ENCODE measurements around the gene RAF1. TPM values are rescaled to one million over a fixed set of nuclear protein-coding genes. Genes with fewer than 3 reads are reported as not detected.

Gene RAF1
- total and polyA plus RNA-seq, 9 of the 15 experiments (the other 6 are each of a cell fraction or from before 2014, with no cell fraction given), result 28.0 to 183 (median 85.6) TPM

DNA sequence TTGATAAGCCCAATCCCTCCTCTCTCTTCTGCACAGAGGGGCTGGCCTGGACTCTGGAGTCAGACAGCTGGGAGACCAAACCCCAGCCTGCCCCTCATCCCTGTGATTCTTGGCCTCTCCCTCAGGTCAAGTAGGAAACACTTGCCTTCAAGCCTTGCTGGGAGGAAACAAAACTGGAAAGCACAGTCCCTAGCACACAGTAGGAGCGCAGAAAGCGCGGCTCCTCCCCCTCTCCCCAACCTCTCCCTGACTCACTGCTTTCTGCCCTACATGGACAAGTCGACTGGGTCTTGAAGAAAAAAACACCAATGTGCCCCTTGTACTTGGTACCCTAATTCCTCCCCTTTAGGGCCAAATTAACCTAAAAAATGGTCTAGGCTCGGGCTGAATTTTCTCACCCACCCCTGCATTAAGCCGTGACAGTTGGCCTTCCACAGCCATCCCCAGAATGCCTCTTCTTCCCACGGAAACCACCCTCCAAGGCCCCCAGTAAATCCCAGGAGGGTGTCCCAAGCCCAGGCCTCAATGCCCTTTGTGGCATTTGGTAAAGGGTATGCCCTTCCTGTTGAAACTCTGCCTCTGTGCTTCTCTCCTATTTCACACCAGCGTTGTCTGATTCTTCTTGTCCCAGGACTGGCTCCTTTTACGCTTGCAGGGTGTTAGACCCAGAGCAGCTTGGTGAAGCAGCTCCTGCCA is 11.3 kb upstream of the RAF1 start:
- Histone ChIP-seq H3K27me3 (ENCODE audit: control insufficient read depth in 2 of 2, insufficient read depth in 2 of 2, low read length in 2 of 2) (no peaks in the 10 kb centered on the region), H3K27ac (ENCODE audit: extremely low read depth, low read depth, low read length) (no peak overlapping the region), H3K9me1 (ENCODE audit: control insufficient read depth, insufficient read depth, low read length) (no peaks in the 10 kb centered on the region), H2AFZ (ENCODE audit: low read depth, low read length) (0 out of 2 replicates have a peak overlapping the region, but pooled peaks have one; percentile 28), H3K36me3 (ENCODE audit: control insufficient read depth, insufficient read depth, low read length) (no peaks in the 10 kb centered on the region), H3K4me2 (ENCODE audit: insufficient read depth, low read length) (no peak overlapping the region), H3K9me3 (replicated peaks; ENCODE audit: control insufficient read depth, insufficient read depth, low read depth, low read length) (no peaks in the 10 kb centered on the region), H3K9ac (ENCODE audit: insufficient read depth in 1 of 2, low read depth in 2 of 2, low read length in 2 of 2) (no peak overlapping the region), H3K4me1 (replicated peaks in 1 of 2; ENCODE audit: control insufficient read depth in 2 of 2, insufficient read depth in 2 of 2, low read length in 2 of 2) (peaks cover 3 to 5% of the 10 kb centered on the region in 2 experiments; a peak in 3 of 5 replicates), H3K4me3 (no peak overlapping the region), H3K79me2 (ENCODE audit: control insufficient read depth, insufficient read depth, low read length) (no peaks in the 10 kb centered on the region), H4K20me1 (replicated peaks; ENCODE audit: control insufficient read depth, insufficient read depth, low read length) (no peaks in the 10 kb centered on the region)
- intact Hi-C loops (cut with micrococcal nuclease), result no loop called here
- FAIRE-seq (no peak), ATAC-seq (no peak), DNase-seq (ENCODE audit: extremely low read depth in 1 of 4, low spot score in 3 of 4) (no peak)
- ChIA-PET POLR2A (interaction anchor here (1.2 to 1.3 kb wide), 2 partner anchors 12 to 167 kb away, joined by 3 to 5 read pairs; no protein-coding TSS in a partner anchor), CTCF (ENCODE audit: low intra/inter-chr PET ratio) (no interaction called here)
- 68% methylated on average over 9 of the region's 9 CpGs for WGBS (ENCODE audit: insufficient coverage, low coverage, missing lambda C conversion rate)
- no TSS peak for BruUV-seq (replicated peaks)
- in situ Hi-C loops (cut with MboI), result no loop called here
- peak; percentile 98 for TF ChIP-seq ZKSCAN1 (IDR thresholded peaks at IDR 0.05; ENCODE audit: low read depth, low read length)
- TF ChIP-seq, protein P1, sequence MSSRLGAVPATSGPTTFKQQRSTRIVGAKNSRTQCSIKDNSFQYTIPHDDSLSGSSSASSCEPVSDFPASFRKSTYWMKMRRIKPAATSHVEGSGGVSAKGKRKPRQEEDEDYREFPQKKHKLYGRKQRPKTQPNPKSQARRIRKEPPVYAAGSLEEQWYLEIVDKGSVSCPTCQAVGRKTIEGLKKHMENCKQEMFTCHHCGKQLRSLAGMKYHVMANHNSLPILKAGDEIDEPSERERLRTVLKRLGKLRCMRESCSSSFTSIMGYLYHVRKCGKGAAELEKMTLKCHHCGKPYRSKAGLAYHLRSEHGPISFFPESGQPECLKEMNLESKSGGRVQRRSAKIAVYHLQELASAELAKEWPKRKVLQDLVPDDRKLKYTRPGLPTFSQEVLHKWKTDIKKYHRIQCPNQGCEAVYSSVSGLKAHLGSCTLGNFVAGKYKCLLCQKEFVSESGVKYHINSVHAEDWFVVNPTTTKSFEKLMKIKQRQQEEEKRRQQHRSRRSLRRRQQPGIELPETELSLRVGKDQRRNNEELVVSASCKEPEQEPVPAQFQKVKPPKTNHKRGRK (tag; IDR thresholded peaks at IDR 0.05), result no peak

Data from K562 (cell line).